ENCODE results near the gene HOXB2.

The HOXB2 gene

GRCh38 chr17:48578616-48579470 is 33.9 kb upstream of the HOXB2 start:
- no peak for DNase-seq (ENCODE audit: low read depth)

DNA sequence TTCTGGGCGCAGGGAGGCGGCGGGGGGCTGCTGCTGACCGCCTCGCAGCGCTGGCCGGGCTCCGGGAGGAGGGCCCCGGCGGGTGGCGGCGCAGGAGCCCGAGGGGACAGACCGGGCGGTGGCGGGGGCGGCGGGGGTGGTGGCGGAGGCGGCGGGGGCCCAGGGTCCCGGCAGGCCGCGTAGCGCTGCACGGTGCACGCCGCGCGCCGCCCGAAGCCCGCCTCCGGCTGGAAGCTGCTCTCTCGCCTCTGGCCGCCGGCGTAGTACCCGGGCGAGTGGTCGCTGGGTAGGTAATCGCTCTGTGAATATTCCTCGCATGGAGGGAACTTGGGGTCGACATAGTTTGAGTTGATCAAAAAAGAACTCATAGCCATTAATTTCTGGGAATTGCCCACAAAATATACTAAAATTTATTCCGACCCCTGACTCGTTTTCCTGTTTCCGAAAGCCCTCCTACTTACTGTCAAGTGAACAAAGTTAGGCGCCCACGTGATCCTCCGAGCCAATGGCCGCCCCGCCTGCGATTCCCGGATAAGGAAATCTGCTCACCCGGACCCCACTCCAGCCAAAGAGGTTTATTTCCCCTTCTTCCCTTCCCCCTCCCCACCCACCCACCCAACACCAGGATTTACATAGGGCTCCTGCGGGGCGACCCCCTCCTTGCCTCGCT is 33.2 kb upstream of the HOXB2 start, which contains the start of gene HOXB4:
TSS of gene HOXB4 (minus strand) at position 405 of the 670 bp plus-strand sequence. CDS start at position 374, 31 bp downstream.
- no peak within 1 kb of the TSS for H3K4me3 ChIP-seq (ENCODE audit: control insufficient read depth, low read depth, low read length)
- DNase-seq (ENCODE audit: low read depth) = no peak

More at GRCh38 chr17:48578616-48579470, 33.9 kb upstream of the HOXB2 start:
- no peak overlapping the region for H3K4me3 ChIP-seq (ENCODE audit: control insufficient read depth, low read depth, low read length)
- TF ChIP-seq, protein P1, sequence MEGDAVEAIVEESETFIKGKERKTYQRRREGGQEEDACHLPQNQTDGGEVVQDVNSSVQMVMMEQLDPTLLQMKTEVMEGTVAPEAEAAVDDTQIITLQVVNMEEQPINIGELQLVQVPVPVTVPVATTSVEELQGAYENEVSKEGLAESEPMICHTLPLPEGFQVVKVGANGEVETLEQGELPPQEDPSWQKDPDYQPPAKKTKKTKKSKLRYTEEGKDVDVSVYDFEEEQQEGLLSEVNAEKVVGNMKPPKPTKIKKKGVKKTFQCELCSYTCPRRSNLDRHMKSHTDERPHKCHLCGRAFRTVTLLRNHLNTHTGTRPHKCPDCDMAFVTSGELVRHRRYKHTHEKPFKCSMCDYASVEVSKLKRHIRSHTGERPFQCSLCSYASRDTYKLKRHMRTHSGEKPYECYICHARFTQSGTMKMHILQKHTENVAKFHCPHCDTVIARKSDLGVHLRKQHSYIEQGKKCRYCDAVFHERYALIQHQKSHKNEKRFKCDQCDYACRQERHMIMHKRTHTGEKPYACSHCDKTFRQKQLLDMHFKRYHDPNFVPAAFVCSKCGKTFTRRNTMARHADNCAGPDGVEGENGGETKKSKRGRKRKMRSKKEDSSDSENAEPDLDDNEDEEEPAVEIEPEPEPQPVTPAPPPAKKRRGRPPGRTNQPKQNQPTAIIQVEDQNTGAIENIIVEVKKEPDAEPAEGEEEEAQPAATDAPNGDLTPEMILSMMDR (IDR thresholded peaks at IDR 0.05; ENCODE audit: control insufficient read depth, insufficient read depth, low read depth, low read length, missing control alignments) = no peak

GRCh38 chr17:48577330-48577945 is 32.5 kb upstream of the HOXB2 start:
- TF ChIP-seq, protein P1 (IDR thresholded peaks at IDR 0.05; ENCODE audit: control insufficient read depth, insufficient read depth, low read depth, low read length, missing control alignments) = no peak
- DNase-seq (ENCODE audit: low read depth) = no peak
- no peak overlapping the region for H3K4me3 ChIP-seq (ENCODE audit: control insufficient read depth, low read depth, low read length)

More for the DNA sequence above, 33.2 kb upstream of the HOXB2 start, which contains the start of gene HOXB4:
- TF ChIP-seq, protein P1 (IDR thresholded peaks at IDR 0.05; ENCODE audit: control insufficient read depth, insufficient read depth, low read depth, low read length, missing control alignments) = no peak

DNA sequence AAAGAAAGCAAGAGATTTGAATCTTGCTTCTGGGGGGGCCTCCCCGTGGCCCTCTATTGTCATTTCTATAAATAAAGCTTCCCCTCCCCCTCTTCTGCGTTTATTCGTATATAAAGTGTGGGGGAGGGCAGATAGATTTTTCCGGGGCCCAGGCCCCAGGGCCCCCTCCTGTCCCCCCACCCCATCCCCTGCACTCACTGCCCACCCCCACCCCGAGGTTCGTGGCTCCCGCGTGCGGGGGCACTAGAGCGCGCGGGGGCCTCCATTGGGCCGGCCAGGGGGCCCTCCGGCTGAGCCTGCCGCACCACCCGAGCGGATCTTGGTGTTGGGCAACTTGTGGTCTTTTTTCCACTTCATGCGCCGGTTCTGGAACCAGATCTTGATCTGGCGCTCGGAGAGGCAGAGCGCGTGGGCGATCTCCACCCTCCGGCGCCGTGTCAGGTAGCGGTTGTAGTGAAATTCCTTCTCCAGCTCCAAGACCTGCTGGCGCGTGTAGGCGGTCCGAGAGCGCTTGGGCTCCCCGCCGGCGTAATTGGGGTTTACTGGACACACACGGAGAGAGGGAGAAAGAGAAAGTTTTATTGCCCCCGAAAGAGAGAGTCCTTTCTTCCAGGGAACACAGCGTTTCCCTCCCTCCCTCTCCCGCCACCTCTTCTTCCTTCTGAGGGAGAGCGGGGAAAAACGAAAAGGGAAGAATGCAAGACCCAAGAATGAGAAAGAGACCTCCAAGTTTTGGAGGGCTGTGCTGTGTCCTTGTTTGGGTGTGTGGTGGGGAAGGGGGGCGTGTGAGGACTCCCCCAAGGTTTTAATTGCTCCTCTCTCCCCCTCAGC is 31.8 kb upstream of the HOXB2 start:
- TF ChIP-seq, protein P1 (IDR thresholded peaks at IDR 0.05; ENCODE audit: control insufficient read depth, insufficient read depth, low read depth, low read length, missing control alignments) = no peak
- no peak overlapping the region for H3K4me3 ChIP-seq (ENCODE audit: control insufficient read depth, low read depth, low read length)

GRCh38 chr17:48575673-48576478 is 31.0 kb upstream of the HOXB2 start:
- TF ChIP-seq, protein P1 (IDR thresholded peaks at IDR 0.05; ENCODE audit: control insufficient read depth, insufficient read depth, low read depth, low read length, missing control alignments) = no peak
- no peak for DNase-seq (ENCODE audit: low read depth)
- no peak overlapping the region for H3K4me3 ChIP-seq (ENCODE audit: control insufficient read depth, low read depth, low read length)

More for the DNA sequence above, 31.8 kb upstream of the HOXB2 start:
- DNase-seq (ENCODE audit: low read depth) = no peak
